ENCODE measurements around the gene KLHL33. TPM values are rescaled to one million over a fixed set of nuclear protein-coding genes. Genes with fewer than 3 reads are reported as not detected.

KLHL33 gene
- polyA plus RNA-seq, 1 donor from 2014 or later, result not detected

- Histone ChIP-seq H4K20me1 (ENCODE audit: insufficient read depth) (no peaks in the 10 kb centered on the region), H3K79me2 (replicated peaks; ENCODE audit: insufficient read depth, low read length) (no peaks in the 10 kb centered on the region), H3K4me2 (ENCODE audit: low read length) (no peak overlapping the region), H3K27me3 (ENCODE audit: insufficient read depth, low read depth, low read length) (no peaks in the 10 kb centered on the region), H3K9me3 (ENCODE audit: low read length) (no peaks in the 10 kb centered on the region), H3K9ac (ENCODE audit: low read length) (no peak overlapping the region), H3K9me2 (ENCODE audit: insufficient read depth, low read length) (no peaks in the 10 kb centered on the region), H3K27ac (ENCODE audit: low read length) (no peak overlapping the region), H3F3A (ENCODE audit: insufficient read depth, low read length, poor library complexity, severe bottlenecking) (no peaks in the 10 kb centered on the region), H2AFZ (ENCODE audit: low read depth, low read length) (no peak overlapping the region), H3K4me3 (ENCODE audit: low read length) (no peak overlapping the region), H3K36me3 (ENCODE audit: insufficient read depth, low read length) (no peaks in the 10 kb centered on the region)
- TF ChIP-seq SMC3 (conservative IDR thresholded peaks at IDR 0.05; ENCODE audit: poor library complexity) (no peak), MXI1 (conservative IDR thresholded peaks at IDR 0.05; ENCODE audit: poor library complexity, severe bottlenecking) (no peak), RAD21 (conservative IDR thresholded peaks at IDR 0.05) (no peak), REST (IDR thresholded peaks at IDR 0.05; ENCODE audit: borderline replicate concordance) (no peak), TAF1 (IDR thresholded peaks at IDR 0.05; ENCODE audit: low read depth) (no peak), POLR2AphosphoS5 (IDR thresholded peaks at IDR 0.05) (no peak), CTCF (IDR thresholded peaks at IDR 0.05; ENCODE audit: poor library complexity, severe bottlenecking) (no peak), EP300 (conservative IDR thresholded peaks at IDR 0.05; ENCODE audit: poor library complexity, severe bottlenecking) (no peak), EZH2 (IDR thresholded peaks at IDR 0.05; ENCODE audit: borderline replicate concordance, insufficient read depth, low read length, poor library complexity, severe bottlenecking) (no peak)
These were observed 56.2 kb downstream of the KLHL33 start for GRCh38 chr14:20379743-20380142.

GRCh38 chr14:20377171-20377570, 58.8 kb downstream of the KLHL33 start:
- H4K20me1 ChIP-seq (ENCODE audit: insufficient read depth), result no peaks in the 10 kb centered on the region
- H3K79me2 ChIP-seq (replicated peaks; ENCODE audit: insufficient read depth, low read length), result no peaks in the 10 kb centered on the region
- H3K9me3 ChIP-seq (ENCODE audit: low read length), result no peaks in the 10 kb centered on the region
- H3K9me2 ChIP-seq (ENCODE audit: insufficient read depth, low read length), result no peaks in the 10 kb centered on the region
- no peaks in the 10 kb centered on the region for H3K27me3 ChIP-seq (ENCODE audit: insufficient read depth, low read depth, low read length)
- no peak overlapping the region for H3K27ac ChIP-seq (ENCODE audit: low read length)
- H3K4me2 ChIP-seq (ENCODE audit: low read length), result no peak overlapping the region
- no peak overlapping the region for H3K4me3 ChIP-seq (ENCODE audit: low read length)
- no peak overlapping the region for H2AFZ ChIP-seq (ENCODE audit: low read depth, low read length)
- H3K36me3 ChIP-seq (ENCODE audit: insufficient read depth, low read length), result no peaks in the 10 kb centered on the region
- no peaks in the 10 kb centered on the region for H3F3A ChIP-seq (ENCODE audit: insufficient read depth, low read length, poor library complexity, severe bottlenecking)
- no peak for TF ChIP-seq TAF1 (IDR thresholded peaks at IDR 0.05; ENCODE audit: low read depth)
- TF ChIP-seq EP300 (conservative IDR thresholded peaks at IDR 0.05; ENCODE audit: poor library complexity, severe bottlenecking), result no peak
- TF ChIP-seq RAD21 (conservative IDR thresholded peaks at IDR 0.05), result no peak
- no peak for TF ChIP-seq CTCF (IDR thresholded peaks at IDR 0.05; ENCODE audit: poor library complexity, severe bottlenecking)
- TF ChIP-seq POLR2AphosphoS5 (IDR thresholded peaks at IDR 0.05), result no peak
- TF ChIP-seq REST (IDR thresholded peaks at IDR 0.05; ENCODE audit: borderline replicate concordance), result no peak
- TF ChIP-seq MXI1 (conservative IDR thresholded peaks at IDR 0.05; ENCODE audit: poor library complexity, severe bottlenecking), result no peak
- no peak for TF ChIP-seq EZH2 (IDR thresholded peaks at IDR 0.05; ENCODE audit: borderline replicate concordance, insufficient read depth, low read length, poor library complexity, severe bottlenecking)
- TF ChIP-seq SMC3 (conservative IDR thresholded peaks at IDR 0.05; ENCODE audit: poor library complexity), result no peak
- no peak overlapping the region for H3K9ac ChIP-seq (ENCODE audit: low read length)

Measured in neural cell (in vitro differentiated cells).